ENCODE measurements around the gene NCDN.
"Not testable (repeated sequence)": the region's sequence is repeated elsewhere in the genome, so short reads cannot be mapped to it uniquely, and the experiment has no call there.

NCDN gene

DNA sequence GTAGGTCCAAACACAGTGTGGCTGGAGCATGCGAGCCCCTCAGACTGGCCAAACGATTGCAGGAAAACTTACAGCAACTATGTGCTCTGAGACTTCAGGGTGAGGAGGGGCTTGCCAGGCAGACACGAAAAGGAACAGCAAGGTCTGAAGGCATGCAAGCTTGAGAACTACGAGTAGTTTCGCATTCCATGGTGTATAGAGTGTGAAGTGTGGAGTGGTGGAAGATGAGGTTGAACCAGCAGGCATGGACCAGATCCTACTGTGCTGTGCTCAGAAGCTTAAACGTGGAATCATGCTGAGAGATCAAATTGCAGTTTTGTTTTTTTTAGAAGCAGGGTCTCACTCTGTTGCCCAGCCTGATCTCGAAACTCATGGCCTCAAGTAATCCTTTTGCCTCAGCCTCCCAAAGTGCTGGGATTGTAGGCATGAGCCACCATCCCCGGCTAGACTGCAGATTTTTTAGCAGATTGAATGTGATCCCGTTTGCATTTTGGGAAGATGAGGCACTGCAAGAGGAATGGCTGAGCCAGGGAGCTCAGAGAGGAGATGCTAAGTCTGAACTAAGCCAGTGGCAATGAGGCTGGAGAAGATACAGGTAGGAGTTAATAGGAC is 10.5 kb downstream of the NCDN start:
- H3K27ac ChIP-seq, result no peak overlapping the region
- DNase-seq (ENCODE audit: low read depth, low spot score), result no peak

DNA sequence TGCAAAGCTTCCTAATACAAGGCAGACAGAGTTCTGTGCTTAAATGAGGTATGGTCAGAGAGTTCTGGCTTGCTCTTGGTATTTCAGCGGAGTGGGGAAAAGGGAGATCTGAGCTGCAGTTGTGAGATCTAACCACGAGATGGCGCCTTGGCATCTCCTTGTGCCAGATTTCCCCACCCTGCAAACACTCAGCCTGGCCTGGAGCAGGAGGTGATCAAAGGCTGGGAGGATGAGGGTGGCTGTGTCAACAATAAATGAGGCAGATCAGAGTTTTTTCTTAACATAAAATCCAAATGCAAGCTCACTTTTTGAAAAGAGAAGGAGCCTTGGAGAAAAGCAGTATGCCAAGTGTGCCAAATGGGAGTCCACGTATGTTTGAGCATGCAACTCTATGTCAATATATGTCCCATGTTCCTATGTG is 11.4 kb downstream of the NCDN start:
- DNase-seq (ENCODE audit: low read depth, low spot score), result no peak
- H3K27ac ChIP-seq, result no peak overlapping the region

DNA sequence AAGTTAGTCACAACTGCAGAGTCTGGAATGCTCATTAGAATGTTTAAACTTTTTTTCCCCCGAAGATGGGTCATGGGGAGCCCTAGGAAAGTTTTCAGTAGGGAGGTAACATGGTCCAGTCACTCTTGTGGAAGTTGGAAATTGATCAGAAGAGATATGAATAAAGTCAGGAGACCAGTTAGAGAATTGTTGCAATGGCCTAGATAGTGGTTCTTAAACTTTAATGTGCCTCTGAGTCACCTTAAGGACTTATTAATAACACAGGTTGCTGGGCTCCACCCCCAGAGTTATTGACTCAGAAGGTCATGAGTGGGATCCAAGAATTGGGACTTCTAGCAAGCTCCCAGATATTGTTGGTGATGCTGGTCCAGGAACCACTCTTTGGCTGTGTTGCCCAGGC is 12.3 kb downstream of the NCDN start:
- DNase-seq (ENCODE audit: low read depth, low spot score), result peak; percentile 33
- H3K27ac ChIP-seq, result no peak overlapping the region

DNA sequence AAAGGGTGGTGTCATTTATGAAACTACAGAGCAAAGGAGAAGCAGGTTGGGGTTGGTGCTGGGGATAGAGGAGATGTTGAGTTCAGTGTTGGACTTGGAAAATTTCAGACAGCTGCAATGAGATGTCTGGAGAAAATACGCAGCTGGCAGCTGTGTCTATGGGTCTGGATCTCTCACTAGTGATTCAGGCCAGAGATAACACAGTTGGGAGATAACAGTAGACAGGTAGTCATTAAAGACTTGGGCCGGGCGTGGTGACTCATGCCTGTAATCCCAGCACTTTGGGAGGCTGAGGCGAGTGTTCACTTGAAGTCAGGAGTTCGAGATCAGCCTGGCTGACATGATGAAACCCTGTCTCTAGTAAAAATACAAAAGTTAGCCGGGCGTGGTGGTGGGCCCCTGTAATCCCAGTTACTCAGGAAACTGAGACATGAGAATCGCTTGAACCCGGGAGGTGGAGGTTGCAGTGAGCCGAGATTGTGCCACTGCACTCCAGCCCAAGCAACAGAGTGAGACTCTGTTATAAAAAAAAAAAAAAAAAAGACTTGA is 13.1 kb downstream of the NCDN start:
- DNase-seq (ENCODE audit: low read depth, low spot score), result no peak
- no peak overlapping the region for H3K27ac ChIP-seq

DNA sequence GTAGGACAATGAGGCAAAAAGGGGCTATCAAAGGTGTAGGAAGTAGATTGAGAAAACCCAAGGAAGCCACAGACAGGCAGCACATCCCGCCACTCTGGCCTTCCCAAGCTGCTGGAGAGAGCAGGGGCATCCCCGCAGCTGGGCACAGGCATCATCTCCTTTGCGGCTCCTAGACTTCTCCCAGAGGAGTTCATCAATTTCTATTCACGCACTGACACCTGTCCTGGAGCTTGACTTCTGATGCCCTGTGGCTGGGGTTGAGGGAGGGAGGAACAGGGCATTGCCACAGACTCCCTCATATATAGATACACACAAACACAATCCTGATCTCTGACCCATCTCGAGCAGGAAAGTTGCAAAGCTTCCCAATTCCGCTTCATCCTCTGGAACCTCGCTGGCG is 13.7 kb downstream of the NCDN start:
- H3K27ac ChIP-seq, result no peak overlapping the region
- no peak for DNase-seq (ENCODE audit: low read depth, low spot score)

DNA sequence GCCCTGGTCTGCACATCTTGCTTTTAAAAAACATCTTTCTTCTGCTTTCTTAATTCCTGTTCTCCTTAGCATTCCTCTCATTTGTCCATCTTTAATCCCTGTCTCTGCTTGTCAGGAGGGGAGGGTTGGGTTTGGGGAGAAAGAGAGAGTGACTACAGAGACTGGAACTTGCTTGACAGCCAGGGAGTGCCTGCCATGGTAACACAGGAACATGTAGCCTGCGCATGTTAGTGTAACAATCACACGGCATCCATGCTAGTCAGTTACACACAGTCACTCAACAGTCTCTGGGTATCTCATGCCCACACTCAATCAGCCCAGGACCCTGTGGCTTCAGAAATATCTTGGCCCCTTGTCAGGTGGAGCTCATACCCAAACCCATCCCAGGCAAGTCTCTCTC is 14.7 kb downstream of the NCDN start:
- DNase-seq (ENCODE audit: low read depth, low spot score), result no peak
- no peak overlapping the region for H3K27ac ChIP-seq

DNA sequence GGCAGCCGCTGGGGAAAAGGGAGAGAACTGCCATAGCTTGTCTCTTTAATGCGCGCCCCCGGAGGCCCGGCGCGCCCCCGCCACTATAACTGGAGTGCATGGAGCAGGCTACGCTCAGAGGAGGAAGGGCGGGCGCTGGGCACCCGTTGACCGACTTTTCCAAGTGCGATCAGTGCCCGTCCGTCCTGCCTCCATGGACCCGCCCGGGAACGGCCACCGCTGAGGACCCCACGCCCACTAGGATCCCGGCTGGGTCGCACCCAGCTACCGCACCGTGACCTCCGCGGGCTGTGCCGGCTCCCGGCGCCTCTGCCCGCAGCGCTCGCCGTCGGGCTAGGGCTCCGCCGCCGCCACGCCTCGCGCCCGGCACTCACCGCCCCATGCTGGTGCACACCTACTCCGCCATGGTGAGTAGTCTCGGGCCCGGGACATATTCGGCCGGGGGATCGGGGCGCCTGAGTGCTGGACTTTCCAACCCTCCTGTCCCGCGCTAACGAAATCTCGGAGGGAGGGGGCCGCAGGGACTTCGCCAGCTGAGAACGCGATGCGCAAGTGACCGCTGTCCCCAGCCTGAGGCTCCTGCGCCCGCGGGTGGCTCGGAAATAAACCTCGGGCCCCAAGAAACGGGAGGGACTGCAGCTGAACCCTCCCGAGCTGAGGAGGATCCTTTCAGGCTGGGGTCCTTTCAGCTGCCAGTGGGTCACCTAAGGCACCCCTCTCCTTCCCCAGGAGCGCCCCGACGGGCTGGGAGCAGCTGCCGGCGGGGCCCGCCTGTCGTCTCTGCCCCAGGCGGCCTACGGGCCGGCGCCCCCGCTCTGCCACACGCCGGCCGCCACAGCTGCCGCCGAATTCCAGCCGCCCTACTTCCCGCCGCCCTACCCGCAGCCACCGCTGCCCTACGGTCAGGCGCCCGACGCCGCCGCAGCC is 15.9 kb downstream of the NCDN start, which contains the start of gene TFAP2E:
Gene TFAP2E (plus strand): TSS at position 117 of the 927 bp plus-strand sequence. CDS start 264 bp downstream, at position 381.
- H3K27ac ChIP-seq, result no peak within 1 kb of the TSS
- no peak for DNase-seq (ENCODE audit: low read depth, low spot score)

DNA sequence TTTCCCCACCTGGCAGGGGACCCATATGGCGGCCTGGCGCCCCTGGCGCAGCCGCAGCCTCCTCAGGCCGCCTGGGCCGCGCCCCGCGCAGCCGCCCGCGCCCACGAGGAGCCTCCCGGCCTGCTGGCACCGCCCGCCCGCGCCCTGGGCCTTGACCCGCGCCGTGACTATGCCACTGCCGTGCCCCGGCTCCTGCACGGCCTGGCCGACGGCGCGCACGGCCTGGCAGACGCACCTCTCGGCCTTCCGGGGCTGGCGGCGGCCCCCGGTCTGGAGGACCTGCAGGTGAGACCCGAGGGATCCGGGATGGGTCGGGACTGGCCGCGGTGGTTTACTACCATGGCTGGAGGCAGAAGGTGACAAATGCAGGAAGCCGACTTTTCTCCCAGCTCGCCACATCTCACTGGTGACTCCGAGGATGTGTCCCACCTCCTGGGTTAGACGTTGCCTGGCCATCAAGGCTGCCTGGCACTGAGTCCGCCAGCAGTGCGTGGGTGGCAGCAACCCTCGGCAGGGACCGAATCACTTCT is 16.6 kb downstream of the NCDN start:
- no peak for DNase-seq (ENCODE audit: low read depth, low spot score)
- H3K27ac ChIP-seq, result no peak overlapping the region

DNA sequence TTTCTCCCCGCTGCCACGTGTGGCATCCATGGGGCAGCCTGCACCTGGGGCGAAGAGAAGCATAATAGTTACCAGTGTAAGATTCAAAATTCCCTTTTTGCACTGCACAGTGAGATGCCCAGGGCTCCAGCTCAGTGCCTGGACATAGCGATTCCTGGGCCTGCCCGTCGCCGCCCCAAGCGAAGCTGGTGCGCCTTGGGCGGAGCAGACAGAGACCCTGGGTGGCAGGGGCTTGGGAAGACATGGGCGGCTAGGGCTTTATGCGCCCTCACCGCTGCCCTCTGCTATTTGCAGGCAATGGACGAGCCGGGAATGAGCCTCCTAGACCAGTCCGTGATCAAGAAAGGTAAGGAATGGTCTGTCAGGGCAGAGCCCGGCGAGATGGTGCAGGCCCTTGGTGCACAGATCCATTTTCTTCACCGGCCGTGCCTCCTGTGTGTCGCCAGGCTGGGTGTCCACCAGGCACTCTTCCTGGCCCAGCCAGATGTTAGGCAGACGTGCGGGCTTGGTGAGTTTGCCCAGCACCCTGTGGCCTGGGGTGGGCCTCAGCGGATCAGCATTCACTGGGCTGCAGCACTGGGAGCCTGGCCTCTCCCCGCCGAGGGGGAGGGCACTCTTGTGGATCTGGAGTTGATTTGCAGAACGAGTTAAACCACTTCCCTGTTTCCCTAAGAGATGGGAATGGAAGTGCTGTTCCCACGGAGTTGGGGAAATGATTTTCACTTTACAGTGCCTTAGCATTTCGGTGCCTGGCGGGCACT is 17.2 kb downstream of the NCDN start:
- no peak overlapping the region for H3K27ac ChIP-seq
- no peak for DNase-seq (ENCODE audit: low read depth, low spot score)

DNA sequence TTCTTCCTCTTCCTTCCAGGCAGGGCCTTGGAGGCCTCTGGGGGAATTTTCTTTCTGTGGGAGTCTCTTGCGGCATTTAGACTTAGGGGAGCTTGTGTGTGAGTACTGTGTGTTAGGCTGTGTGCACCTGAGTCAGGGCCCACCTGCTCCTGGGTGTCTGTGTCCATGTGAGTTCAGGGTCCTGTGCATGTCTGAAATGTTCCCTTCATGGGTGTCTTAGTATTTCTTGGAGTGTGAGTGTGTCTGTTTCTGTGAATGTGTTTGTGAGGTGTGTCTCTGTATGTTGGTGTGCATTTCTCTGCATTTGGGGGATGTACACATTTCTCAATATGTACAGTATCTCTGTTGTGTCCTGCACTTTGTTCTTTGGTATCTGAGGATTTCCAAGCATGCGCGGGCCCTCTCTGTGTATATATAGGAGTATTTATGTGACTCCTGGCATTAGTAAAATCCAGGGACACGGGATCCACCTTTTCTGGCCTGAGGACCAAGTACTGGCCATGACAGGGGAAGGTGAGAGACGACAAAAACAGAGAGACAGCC is 17.9 kb downstream of the NCDN start:
- no peak for DNase-seq (ENCODE audit: low read depth, low spot score)
- no peak overlapping the region for H3K27ac ChIP-seq

DNA sequence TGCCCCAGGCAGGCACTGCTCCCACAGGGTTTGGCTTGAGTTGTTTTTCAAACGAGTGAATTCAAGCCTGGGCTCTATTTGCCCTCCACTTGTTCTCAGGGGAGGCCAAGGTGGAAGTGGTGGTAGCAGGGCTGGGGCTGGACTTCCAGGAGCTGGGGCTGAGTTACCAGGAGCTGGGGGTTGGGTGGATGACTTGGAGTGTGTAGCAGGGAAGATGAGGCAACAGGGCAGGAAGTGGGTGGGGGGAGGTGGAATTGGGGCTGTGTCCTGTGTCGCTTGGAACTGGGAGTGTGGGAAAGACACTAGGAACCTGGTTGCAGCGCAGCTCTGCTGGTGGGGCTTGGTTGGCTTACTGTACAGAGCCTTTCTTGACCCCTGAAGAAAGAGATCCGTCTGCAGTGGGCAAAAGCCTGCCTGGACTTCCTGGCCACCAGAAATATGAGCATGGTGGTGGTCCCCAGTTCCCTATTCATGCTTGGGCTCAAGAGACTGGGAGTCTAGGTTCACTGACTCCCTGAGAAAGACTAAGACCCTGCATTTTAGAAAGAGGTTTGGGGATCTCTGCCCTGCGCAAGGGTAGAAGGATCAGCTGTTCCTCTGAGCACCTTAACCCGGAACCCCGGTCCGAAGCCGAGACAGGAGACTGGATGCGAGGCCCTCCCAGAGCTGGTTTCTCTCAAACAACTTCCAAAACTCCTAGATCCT is 18.6 kb downstream of the NCDN start:
- no peak overlapping the region for H3K27ac ChIP-seq

DNA sequence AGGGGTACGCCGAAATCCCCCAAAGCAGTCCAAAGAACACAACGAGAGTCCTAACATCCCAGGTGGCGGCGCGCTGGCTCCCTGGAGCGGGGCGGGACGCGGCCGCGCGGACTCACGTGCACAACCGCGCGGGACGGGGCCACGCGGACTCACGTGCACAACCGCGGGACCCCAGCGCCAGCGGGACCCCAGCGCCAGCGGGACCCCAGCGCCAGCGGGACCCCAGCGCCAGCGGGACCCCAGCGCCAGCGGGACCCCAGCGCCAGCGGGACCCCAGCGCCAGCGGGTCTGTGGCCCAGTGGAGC is 19.1 kb downstream of the NCDN start:
- not testable (repeated sequence) for DNase-seq (ENCODE audit: low read depth, low spot score); H3K27ac ChIP-seq

More for the DNA sequence above, 18.6 kb downstream of the NCDN start:
- no peak for DNase-seq (ENCODE audit: low read depth, low spot score)

DNA sequence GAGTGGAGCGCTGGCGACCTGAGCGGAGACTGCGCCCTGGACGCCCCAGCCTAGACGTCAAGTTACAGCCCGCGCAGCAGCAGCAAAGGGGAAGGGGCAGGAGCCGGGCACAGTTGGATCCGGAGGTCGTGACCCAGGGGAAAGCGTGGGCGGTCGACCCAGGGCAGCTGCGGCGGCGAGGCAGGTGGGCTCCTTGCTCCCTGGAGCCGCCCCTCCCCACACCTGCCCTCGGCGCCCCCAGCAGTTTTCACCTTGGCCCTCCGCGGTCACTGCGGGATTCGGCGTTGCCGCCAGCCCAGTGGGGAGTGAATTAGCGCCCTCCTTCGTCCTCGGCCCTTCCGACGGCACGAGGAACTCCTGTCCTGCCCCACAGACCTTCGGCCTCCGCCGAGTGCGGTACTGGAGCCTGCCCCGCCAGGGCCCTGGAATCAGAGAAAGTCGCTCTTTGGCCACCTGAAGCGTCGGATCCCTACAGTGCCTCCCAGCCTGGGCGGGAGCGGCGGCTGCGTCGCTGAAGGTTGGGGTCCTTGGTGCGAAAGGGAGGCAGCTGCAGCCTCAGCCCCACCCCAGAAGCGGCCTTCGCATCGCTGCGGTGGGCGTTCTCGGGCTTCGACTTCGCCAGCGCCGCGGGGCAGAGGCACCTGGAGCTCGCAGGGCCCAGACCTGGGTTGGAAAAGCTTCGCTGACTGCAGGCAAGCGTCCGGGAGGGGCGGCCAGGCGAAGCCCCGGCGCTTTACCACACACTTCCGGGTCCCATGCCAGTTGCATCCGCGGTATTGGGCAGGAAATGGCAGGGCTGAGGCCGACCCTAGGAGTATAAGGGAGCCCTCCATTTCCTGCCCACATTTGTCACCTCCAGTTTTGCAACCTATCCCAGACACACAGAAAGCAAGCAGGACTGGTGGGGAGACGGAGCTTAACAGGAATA is 19.7 kb downstream of the NCDN start:
- DNase-seq (ENCODE audit: low read depth, low spot score), result no peak

DNA sequence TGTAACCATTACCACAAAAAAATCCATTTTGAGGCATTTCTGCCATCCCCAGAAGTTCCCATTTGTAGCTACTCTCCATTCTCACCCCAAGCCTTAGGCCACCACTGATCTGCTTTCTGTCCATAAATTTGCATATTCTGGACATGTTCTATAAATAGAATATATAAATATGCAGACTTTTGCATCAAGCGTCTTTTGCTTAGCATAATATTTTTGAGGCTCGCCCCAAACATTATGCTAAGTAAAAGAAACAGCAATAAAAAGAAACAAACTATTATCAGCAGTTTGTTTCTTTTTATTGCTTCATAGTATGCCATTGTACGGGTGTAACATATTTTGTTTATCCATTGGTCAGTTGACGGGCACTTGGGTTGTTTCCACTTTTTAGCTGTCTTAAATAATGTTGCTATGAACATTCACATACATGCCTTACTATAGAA is 23.4 kb downstream of the NCDN start:
- no peak for DNase-seq (ENCODE audit: low read depth, low spot score)

More for the DNA sequence above, 19.7 kb downstream of the NCDN start:
- no peak overlapping the region for H3K27ac ChIP-seq

DNA sequence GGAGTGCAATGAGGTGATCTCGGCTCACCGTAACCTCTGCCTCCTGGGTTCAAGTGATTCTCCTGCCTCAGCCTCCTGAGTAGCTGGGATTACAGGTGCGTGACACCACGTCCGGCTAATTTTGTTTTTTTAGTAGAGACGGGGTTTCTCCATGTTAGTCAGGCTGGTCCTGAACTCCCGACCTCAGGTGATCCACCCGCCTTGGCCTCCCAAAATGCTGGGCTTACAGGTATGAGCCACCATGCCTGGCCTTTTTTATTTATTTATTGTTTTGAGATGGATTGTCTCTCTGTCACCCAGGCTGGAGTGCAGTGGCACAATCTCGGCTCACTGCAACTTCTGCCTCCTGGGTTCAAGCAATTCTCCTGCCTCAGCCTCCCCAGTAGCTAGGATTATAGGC is 24.0 kb downstream of the NCDN start:
- not testable (repeated sequence) for DNase-seq (ENCODE audit: low read depth, low spot score); H3K27ac ChIP-seq

More for the DNA sequence above, 23.4 kb downstream of the NCDN start:
- no peak overlapping the region for H3K27ac ChIP-seq

DNA sequence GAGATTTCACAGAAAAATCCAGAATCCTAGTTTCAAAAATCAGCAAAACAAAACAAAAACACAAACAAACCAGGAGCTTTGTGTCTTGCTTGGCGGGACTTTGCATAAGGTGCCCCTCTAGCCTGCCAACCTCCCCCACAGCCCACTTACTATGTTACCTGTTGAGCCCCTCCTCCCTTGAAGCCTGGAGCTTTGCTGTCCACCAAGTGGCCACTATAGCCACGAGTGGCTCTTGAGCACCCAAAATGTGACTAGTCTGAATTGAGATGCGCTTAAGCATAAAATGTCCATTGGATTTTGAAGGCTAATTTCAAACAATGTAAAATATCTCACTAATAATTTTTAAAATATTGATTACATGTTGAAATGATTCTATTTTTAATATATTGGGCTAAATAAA is 27.7 kb downstream of the NCDN start:
- no peak for DNase-seq (ENCODE audit: low read depth, low spot score)

DNA sequence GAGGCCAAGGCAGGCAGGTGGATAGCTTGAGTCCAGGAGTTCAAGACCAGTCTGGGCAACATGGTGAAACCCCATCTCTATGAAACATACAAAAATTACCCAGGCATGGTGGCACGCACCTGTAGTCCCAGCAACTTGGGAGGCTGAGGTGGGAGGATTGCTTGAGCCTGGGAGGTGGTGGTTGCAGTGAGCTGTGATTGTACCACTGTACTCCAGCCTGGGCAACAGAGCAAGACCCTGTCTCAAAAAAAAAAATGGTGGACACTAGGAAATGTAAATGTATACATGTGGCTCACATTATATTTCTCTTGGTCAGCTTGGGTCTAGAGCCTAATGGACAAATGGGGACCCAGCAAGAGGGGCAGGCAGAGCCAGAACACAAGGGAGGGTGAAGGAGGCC is 28.2 kb downstream of the NCDN start:
- H3K27ac ChIP-seq; DNase-seq (ENCODE audit: low read depth, low spot score): not testable (repeated sequence)

More for the DNA sequence above, 27.7 kb downstream of the NCDN start:
- no peak overlapping the region for H3K27ac ChIP-seq

DNA sequence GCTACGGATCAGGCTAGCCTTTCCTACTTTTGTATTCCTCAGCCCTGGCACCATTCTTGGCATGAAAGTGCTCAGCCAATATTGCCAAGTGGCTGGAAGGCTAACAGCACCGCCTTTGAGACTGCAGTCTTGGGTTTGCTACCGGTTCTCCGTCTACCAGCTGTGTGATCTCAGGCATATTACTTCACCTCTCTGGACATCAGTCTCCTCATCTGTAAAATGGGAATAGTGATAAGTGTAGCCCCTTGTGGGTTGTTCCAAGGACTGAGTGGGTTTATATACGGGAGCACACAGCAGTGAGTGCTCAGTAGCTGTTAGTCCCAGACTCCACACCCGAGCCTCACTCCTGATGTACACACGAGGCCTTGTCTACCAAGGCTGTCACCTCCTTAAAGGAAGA is 29.2 kb downstream of the NCDN start:
- H3K27ac ChIP-seq, result no peak overlapping the region
- no peak for DNase-seq (ENCODE audit: low read depth, low spot score)
